ENCODE data around the gene ROR1.

ROR1 gene

GRCh38 chr1:64114012-64114525, 340.3 kb downstream of the ROR1 start:
- DNase-seq = no peak

- no peak for DNase-seq
Measured at GRCh38 chr1:64116537-64116936, 342.7 kb downstream of the ROR1 start.

- no peak for DNase-seq
Measured at GRCh38 chr1:64117492-64117891, 343.7 kb downstream of the ROR1 start.

GRCh38 chr1:64121766-64122385, 348.1 kb downstream of the ROR1 start:
- no peak for DNase-seq

GRCh38 chr1:64122588-64122987, 348.8 kb downstream of the ROR1 start:
- no peak for DNase-seq

GRCh38 chr1:64124704-64125440, 351.1 kb downstream of the ROR1 start:
- DNase-seq = no peak

- no peak for DNase-seq
Measured at GRCh38 chr1:64126581-64126980, 352.8 kb downstream of the ROR1 start.

- no peak for DNase-seq
Measured at GRCh38 chr1:64127297-64127696, 353.5 kb downstream of the ROR1 start.

GRCh38 chr1:64129701-64130100, 355.9 kb downstream of the ROR1 start:
- no peak for DNase-seq

GRCh38 chr1:64131155-64131554, 357.3 kb downstream of the ROR1 start:
- no peak for DNase-seq

GRCh38 chr1:64133036-64133435, 359.2 kb downstream of the ROR1 start:
- no peak for DNase-seq

- no peak for DNase-seq
Measured at GRCh38 chr1:64135462-64136223, 361.8 kb downstream of the ROR1 start.

GRCh38 chr1:64136296-64136695, 362.5 kb downstream of the ROR1 start:
- no peak for DNase-seq

GRCh38 chr1:64136752-64137411, 363.1 kb downstream of the ROR1 start:
- DNase-seq = peak; percentile 83

- DNase-seq = no peak
Measured at GRCh38 chr1:64137412-64137803, 363.6 kb downstream of the ROR1 start.

- DNase-seq = no peak
Measured at GRCh38 chr1:64139877-64140276, 366.1 kb downstream of the ROR1 start.

GRCh38 chr1:64140596-64140995, 366.8 kb downstream of the ROR1 start:
- DNase-seq = no peak

GRCh38 chr1:64147045-64147724, 373.4 kb downstream of the ROR1 start:
- no peak for DNase-seq

- no peak for DNase-seq
Measured at GRCh38 chr1:64147759-64148158, 373.9 kb downstream of the ROR1 start.

- DNase-seq = peak; percentile 64
Measured at GRCh38 chr1:64150266-64150665, 376.4 kb downstream of the ROR1 start.

GRCh38 chr1:64150729-64151230, 377.0 kb downstream of the ROR1 start:
- DNase-seq = no peak

GRCh38 chr1:64155278-64155677, 381.5 kb downstream of the ROR1 start:
- no peak for DNase-seq

Data from RPMI8226 (cell line).